NCI-H1694 (cell line): ENCODE data around the gene ADGB.
A peak's percentile ranks its signal among the peaks of the same experiment; 100 is the strongest.

Source experiments
- DNase-seq: peaks from one replicate; lab custom pipeline; 2025; lab: John Stamatoyannopoulos, UW

The ADGB gene

DNA sequence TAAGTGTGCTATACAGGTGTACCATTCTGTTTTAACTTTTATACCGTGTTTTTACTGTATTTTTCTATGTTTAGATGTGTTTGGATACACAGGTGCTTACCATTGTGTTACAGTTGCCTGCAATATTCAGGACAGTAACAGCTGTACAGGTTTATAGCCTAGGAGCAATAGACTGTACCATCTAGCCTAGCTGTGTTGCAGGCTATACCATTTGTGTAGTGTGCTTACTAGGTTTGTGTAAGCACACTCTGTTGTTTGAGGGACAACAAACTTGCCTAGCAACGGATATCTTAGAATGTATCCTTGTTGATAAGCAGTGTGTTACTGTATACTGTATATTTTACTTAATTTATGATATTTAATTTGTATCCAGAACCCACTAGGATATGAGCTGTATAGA, 35.2 kb downstream of the ADGB start:
- DNase-seq = no peak

DNA sequence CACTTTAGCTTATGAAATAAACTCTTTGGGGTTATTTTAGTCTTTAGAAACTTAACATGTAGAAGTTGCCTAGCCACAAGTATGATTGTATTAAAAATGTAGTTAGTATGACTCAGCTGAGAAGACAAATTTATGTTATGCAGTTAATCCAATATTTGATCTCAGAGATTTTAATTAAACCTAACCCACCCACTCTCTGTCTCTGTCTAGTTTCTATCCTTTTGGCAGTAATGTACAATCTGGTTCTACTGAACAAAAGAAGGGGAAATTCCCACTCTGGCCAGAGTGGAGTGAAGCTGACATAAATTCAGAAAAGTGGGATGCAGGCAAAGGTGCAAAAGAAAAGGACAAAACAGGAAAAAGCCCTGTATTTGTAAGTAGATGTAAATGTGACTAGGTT, 36.4 kb downstream of the ADGB start:
- no peak for DNase-seq

DNA sequence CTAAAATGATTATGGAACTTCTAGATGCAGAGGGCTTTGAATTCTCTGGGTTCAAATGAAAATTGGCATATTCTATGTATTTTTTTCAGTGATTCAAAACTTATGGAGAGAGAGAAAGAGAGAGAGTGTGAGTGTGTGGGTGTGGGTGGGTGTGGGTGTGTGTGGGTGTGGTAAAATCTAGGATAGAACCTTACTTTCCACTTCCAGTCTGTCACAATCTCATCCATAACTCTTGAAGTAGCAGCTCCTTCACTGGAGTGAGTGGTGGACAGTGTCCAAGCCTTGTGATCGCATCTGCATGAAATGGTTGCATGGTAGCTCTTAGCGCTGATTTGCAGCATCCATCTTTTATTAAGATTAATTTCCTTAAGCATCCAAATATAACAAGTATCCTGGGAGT, 37.7 kb downstream of the ADGB start:
- no peak for DNase-seq

DNA sequence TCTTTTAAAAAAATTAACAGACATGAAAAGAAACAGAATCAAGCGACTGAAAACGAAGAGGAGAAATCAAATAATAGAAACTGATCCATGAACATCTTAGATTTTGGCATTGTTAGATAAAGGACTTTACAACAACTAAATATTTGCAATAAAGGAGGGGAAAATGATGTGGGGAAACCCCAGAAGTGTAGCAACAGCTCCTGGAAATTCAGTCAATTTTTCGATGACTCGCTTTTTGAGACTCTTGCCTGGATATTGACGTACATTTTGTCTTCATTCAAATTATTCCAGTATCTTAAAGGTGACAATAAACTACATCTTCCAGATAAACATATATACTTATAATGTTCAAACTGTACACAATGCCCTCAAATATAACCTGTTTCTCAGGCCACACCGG, 44.1 kb downstream of the ADGB start:
- DNase-seq = no peak

DNA sequence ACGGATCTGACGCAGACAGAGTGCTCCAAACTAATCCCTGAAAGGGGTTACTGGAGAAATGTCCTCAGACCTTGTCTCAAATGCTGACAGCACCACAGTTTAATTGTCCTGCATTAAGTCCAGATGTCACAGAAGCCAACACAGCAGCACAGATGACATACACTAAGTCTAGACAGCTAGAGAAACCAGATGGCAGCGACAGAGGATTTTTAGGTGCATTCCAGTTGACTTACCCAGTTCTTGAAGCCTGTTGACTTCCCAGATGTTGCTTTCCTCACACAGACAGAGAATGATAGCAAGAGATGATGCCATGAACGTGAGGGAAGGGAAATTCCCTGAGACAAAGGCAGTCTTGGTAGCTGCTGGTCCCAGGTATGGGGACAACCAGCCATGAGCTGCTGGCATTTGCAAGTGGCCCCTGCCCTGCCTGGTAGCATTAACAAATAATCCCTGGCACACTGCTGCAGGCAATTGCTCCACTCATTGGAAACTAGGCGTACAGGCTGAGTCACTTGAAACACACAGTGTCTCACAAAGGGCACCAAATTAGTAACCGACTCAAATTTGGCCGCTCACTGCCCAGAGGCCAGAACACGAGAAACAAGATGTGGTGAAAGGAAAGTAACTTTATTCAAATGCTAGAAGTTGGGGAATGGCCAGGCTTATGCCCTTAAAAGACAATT, 52.2 kb downstream of the ADGB start:
- no peak for DNase-seq

DNA sequence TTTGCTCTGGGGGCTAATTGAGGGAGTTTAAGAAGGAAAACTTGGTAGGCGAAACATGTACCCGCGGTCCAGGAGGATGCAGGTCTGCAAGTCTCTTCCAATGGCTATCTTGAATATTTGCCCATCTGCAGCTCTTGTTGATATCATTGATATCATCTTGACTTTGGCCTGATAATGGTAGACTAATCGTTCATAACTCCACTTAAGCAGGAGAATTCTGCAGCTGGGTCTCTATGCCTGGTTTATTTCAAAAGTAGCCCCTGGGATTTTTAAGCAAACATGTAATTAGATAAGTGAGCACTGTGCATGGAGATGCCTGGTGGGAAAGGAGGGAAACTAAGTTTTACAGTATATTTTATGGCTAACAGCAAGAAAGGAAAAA, 52.7 kb downstream of the ADGB start:
- no peak for DNase-seq

DNA sequence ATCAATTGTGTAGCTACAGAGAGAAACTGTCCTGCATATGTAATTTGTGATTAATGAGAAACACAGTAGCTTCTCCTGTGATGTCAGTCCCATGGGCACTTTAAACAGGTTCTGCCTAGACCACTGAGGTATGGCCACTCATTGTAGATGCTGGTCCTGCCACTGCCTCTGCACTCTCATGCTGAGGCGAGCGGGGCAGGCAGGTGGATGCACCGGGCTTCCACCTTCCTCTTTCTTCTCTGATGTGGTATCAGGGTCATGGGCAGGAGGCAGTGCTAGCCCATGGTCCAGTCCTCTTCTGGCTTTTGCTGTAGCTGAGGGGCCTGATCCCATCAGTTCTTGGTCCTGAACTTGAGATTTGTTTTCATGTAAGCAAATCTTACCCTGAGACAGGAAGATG, 58.7 kb downstream of the ADGB start:
- DNase-seq = no peak

DNA sequence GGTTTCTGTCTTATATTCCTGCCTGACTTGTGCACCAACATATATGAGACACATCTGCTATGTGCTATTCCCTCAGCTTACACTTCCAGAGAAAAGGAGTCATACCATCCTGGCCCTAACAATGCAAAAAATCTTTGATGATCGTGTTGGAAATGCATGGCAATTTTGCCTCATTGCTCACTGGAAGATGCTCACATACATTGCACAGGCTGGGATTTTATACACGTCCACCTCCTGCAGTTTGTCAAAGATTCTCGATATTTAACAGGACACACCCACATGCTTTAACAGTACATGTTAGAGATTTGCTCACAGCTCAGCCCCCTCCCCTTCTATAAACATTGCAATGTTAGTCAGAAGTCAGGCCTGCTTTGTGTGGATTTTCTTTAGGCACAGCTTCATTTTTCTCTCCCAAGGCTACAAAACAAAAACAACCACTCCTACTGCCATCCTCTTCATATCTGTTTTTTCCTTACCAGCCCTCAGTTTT, 66.1 kb downstream of the ADGB start:
- no peak for DNase-seq

DNA sequence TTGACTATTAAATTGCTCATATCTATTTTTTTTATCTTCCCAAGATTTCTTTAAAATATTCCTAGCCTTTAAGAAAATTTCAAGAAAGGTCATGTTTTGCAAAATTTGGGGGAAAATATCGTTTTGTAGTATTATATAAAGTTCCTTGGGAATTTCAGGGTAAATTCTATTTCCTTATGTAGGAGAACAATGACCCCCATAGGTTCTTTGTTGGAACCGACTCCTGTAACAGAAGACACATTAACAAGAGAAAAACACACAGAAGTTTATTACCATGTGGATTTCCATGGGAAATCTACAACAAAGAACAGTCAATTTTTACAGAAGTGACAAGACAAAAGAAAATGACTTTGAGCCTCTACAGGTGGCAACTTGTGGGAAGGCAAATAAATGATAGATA, 68.1 kb downstream of the ADGB start:
- no peak for DNase-seq

DNA sequence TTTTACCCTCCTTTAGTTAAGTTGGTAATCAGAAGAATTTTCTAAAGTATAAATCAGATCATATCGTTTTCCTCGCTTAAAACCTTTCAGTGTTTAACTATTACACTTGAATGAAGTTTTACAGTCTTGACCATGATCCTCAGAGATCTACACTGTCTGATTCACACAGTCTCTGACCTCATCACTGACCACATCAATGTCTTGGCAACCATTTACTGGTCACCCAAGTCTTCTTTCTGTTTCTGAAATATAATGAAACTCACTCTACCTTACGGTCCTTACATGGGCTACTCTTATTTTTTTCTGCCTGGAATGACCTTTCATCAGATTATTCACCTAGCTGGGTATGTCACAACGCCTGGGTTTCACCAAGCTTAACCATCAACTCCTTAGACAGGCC, 71.4 kb downstream of the ADGB start:
- DNase-seq = no peak

DNA sequence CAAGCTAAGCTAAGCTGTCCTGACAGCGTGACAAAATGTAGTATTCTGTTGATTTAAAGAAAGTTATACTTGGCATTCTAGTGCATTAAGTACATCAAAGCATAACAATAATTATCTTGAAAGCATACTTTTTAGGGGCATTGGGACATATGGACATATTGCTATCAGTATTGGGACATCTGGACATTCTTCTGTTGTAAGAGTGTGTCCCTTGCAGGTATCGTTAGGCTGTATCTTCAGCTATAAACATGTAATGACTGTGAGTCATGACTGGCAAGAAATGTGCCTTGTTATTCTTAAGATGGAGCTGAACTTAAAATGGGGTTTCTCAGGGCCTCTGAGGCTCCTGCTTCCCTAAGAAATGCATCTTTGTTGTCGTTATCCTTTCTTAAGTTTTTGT, 74.3 kb downstream of the ADGB start:
- DNase-seq = no peak

DNA sequence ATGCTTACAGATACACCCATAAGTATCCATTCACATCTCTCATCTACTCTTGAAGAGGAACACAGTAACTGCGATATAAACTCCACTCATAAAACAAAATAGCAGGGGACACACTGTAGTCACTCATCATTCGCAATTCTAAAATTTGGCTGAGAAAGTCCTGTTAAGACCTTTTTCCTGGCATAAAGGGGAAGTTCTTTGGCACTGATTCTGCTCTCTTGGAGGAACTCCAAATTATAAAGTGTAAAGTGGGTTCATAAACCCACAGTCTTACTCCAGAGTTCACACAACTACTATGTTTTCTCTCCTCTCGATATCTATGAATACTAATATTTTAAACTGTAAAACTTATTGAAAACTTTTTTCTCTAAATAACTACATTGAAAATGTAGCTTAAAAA, 80.6 kb downstream of the ADGB start:
- no peak for DNase-seq

DNA sequence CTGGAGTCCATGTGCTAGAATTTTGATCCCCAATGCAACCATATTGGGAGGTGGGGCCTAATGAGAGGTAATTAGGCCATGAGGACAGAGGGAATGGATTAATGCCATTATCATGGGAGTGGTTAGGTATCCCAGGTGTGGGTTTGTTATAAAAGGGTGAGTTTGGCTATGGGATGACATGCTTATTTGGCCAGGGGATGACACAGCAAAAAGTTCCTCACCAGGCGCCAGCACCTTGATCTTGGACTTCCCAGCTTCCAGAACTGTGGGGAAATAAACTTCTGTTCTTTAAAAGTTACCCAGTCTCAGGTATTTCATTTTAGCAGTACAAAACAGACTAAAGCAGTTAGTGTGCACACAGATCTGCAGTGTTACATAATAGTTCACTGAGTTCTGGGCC, 84.1 kb downstream of the ADGB start:
- DNase-seq = no peak

DNA sequence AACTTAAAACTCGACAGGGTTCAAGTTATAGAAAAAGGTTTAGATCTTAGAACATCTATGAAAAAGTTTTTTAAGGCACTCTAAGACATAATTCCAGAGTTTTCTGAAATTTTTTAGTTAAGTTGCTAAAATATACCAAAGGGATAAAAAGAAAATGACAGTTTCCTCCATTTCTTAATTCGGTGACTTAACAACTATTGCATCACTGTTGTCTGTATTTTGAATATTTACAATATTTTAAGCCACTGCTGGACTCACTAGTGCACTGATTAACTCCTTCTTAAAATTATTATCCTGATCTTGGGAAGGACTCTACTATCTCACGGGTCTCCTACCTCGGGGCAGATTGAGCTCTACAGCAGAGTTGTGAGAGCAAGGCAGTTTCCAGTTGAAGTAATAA, 91.0 kb downstream of the ADGB start:
- no peak for DNase-seq

DNA sequence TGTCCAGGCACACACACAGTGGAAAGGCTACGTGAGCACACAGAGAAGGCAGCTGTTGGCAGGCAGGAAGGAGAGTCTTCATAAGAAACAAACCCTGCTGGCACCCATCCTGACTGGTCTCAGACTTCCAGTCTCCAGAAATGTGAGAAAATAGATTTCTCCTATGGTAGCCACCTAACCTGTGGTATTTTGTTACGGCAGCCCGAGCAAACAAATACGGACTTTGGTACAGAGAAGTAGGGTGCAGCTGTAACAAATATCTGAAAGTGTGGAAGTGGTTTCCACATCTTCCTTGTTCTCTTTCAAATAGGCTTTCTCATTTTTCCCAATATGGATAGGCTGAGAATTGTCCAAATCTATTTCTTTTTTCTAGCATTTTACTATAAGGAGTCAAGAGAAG, 94.6 kb downstream of the ADGB start:
- DNase-seq = no peak

DNA sequence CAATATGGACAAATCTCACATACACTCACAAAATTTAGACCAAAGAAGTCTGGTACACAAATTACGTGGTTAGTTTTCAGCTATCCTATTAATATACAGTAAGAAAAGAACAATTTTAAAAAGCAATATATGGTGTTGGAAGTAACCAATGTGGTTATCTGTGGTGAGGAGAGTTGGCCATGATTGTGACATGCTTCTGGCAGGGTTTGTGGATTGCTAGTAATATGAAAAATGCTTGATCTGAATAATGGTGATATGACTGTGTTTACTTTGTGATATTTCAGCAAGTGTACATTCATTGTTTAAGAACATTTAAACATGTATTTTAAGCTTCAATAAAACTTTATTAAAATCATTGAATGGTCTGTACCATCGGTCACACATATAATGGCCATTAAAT, 99.1 kb downstream of the ADGB start:
- DNase-seq = no peak

DNA sequence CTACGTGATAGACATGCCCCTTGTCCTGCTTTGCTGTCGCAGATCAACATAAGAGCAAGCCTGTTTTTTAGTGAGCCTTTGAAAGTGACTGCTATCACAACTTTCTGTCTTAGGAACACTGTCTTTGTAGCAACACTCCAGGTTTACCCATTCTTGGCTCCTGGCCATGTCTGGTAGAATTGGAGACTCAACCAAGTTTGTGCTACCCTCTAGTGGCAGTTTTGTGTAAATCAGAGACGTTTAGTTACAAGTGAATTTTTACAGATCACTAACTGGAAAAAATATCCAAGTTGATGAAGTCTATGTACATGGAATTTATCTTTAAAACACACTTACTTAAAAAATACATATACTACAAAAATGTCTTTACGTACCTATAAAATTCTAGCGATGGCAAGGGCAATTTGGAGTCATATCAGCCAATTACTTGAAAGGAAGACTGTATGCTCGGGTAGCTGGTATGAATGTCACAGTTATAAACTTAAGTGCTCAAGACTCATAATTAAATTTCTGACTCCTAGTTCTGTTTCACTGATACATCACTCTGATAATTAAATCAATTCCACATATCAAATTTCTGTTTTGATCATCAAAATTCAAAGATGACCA, 101.4 kb downstream of the ADGB start:
- DNase-seq = peak; percentile 49

DNA sequence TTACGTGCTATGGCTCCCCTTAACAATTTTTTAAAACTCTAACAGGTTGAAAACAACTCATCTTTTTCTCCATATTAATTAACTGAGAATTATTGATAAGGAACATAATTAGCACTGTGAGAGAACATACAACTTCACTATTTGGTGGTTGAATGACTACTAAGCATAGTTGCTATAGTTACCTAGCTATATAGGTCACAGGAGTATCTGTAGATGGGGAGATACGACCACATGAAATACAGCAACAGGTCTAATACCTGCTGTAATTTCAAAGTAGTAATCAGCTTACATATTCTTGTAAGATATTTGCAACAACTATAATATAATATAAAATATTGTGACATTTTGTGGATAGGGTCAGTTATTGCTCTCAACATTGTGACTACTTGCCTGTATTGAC, 102.9 kb downstream of the ADGB start:
- DNase-seq = no peak

DNA sequence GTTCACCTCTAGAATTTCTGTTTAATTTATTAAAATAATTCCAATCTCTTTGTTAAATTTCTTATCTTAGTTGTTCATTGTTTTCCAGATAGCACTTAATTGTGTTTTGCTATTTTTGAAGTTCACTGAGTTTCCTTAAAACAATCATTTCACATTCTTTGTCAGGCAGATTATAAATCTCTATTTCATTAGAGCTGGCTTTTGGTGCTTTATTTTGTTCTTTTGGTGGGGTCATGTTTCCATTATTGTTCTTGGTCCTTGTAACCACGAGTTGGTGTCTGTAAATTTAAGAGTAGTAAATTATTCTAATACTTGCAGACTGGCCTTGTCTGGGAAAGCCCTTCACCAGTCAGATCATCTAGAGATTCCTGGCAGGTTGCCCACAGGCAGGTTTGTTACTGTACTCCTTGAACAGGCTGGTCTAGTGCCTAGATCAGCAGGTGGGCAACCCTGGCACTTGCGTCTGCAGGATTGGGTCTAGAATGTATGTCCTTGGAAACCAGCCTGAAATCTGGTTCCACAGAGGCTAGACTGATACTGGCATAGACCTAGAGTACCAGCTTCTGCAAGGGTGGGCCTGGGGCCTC, 110.4 kb downstream of the ADGB start:
- DNase-seq = no peak

DNA sequence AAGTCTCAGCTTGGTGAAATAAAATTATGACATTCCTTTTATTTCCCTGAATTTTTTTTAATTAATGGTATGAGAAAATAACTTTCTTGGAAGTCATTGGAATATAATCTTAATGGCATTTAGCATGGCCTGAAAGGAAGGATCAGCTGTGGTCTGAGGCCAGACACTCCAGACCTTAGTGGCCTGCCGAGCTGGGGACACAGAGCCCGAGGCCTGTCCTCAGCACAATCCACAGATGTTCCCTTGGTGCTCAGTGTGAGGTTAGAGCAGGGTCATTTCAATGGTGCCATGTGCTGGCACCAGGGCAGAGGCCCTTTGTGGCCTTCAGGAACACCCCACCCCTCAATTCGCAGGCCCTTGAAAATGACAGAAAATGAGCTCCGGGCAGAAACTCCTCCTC, 120.6 kb downstream of the ADGB start:
- no peak for DNase-seq

DNA sequence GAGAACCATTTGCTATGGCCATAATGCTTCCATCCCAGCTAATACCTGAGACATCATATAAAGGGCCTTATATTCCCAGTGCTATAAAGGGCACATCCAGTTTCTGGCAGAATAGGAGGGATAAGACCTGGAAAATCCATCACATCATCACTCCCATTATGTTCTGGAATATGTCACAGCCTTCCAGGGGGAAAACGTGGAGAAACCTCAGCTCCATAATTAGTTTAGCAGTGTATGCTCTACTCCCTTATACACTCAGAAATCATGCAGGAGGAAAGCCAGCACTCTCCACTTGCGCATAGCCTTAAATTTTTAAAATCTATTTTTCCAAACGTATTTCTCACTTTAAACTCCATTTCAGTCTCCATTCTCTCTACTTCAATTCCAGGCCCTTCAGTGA, 140.9 kb downstream of the ADGB start:
- no peak for DNase-seq

DNA sequence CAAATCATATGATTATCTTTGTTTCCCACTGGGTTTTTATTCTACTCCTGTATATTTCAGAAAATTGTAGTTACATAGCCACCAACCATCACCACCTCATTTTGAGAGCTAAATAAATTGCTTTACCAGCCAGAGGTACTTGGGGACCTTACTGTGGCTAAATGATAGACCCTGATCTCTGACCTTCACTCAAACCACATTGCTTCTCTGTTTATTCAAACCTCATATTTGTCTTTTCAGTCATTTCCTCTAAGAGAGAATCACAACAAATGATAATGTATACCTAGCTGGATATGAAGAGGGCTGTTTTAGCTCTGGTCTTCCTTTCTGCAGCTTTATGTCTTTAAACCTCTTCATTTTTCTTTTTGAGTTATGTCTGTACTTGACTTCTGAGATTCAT, 142.8 kb downstream of the ADGB start:
- DNase-seq = no peak

DNA sequence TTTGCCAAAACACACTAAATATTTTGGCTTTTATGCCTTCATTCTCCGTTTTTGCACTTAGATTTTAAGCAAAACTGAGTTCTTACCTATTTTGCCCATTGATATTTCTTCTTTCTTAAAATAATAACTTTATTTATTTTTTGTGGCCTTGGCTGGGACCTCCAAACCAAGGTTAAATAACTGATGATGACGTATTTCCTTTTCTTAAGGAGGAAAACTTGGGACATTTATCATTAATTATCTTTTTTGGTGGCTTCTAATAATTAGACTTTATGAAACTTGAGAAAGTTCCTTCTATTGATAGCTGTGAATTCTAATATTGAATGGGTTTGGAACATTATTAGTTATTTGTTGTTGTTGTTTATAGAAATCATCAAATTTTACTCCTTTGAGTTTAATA, 154.5 kb downstream of the ADGB start:
- no peak for DNase-seq

DNA sequence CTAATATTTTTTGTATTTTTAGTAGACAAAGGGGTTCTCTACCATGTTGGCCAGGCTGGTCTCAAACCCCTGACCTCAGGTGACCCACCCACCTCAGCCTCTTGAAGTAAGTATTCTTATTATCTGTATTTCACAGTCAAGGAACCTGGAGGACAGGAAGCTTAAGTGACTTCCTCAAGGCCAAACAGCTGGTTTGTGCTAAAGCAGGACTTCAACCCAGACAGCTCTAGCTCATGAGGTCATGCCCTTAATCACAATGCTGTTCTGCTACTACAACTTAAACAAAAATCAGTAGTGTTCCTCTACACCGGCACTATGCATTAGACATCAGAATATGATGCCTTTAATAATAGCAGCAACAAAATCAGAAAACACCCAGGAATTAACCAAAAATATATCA, 168.9 kb downstream of the ADGB start:
- no peak for DNase-seq
